ENCODE data around the gene PARD3B.

PARD3B gene

GRCh38 chr2:205556841-205557539, 1011.7 kb downstream of the PARD3B start:
- no peak for DNase-seq

DNA sequence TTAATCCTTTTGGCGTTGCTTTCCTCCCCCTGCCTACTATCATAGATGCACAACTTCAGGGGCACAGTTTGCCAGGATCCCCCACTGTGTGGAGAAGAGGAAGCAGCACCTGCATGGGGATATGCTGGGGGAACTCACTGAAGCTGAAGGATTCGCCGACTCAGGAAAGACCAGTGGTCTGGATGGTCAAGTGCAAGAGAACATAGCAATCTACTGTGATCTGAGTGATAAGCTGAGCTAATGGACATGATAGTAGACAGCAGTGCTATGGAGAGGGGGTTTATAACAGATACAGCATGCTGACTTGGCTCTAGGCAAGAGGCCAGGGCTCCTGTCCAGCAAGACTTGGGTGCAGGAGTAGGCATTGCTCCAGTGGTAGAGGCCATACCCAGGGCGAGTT, 1012.6 kb downstream of the PARD3B start:
- DNase-seq: no peak

DNA sequence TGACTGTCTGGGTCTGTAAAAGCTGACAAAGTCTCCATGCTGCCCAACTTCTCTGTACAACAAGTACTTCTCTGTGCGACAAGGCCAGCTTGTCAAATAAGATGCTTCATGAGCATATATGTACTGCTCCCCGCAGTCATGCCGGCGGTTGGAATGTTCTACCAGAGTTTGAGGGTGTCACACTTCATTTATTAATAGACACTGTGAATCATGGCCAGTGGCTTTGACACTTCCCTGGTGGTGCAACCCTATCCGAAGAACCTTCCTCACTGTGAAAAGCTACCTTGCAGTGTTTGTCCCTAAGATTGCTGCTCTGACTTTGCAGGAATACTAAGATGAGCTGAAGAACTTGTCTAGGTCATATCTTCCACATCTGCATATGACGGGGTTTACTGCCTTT, 1016.2 kb downstream of the PARD3B start:
- DNase-seq: no peak

DNA sequence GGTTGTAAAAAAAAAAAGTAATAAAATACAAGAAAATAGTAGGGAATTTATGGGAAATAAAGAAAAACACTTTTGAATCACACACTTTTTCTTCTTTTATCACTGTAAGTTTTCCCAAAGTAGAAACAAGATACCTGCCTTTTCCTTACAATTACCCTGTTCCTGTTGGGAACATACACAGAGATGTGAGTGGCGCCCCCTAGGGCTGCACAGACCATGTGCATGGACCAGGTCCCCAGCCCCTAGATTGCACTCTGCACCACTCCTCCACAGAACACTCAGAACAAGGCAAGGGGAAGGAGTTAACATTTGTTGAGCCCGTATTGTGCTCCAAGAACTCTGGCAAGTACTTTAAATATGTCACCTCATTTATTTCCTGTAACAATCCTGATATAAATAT, 1018.4 kb downstream of the PARD3B start:
- no peak for DNase-seq

GRCh38 chr2:205564346-205565141, 1019.3 kb downstream of the PARD3B start:
- no peak for DNase-seq

DNA sequence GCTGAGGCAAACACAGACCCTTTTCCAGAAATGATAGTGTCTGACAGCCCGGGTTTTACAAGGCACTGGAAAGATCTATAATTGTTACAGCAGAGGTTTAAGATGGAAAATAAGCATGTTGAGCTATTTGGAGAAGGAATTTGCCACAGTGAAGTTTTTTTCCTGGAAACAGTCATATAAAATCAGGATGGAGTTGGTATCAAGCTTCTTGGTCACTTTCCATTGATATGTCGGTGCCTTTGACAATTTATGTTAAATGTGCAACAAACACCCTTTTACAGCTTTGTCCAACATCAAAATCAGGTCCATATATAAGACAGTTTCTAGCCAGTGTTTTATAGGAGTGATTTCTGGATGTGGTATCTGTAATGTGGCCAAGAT, 1019.9 kb downstream of the PARD3B start:
- no peak for DNase-seq

DNA sequence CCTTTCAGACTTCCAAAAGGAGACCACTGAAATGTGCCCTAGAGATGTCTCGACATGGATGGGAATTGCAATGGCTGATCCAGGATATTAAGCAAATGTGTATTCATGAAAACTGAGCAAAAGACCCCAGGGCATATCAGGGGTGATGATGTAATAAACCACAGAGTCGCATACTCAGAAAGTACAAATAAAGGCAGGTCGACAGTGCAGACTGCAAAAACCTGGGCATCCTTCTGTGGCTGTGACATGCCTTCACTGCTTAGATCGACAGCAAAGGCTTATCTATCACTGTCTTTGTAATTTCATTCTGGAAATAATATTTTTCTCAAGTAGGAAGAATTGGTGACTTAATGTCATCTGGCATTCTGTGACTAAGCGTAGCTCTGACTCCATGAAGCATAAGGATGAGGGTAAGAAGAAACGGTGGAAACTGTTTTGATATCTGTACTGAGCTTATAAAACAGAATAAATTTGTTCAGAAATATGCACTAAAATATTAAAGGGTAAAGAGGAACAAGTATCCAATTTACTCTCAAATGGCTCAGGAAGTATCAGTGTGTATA, 1021.4 kb downstream of the PARD3B start:
- no peak for DNase-seq

- DNase-seq: no peak
These were observed 1023.3 kb downstream of the PARD3B start for GRCh38 chr2:205568620-205569019.

GRCh38 chr2:205570648-205571047, 1025.4 kb downstream of the PARD3B start:
- no peak for DNase-seq

DNA sequence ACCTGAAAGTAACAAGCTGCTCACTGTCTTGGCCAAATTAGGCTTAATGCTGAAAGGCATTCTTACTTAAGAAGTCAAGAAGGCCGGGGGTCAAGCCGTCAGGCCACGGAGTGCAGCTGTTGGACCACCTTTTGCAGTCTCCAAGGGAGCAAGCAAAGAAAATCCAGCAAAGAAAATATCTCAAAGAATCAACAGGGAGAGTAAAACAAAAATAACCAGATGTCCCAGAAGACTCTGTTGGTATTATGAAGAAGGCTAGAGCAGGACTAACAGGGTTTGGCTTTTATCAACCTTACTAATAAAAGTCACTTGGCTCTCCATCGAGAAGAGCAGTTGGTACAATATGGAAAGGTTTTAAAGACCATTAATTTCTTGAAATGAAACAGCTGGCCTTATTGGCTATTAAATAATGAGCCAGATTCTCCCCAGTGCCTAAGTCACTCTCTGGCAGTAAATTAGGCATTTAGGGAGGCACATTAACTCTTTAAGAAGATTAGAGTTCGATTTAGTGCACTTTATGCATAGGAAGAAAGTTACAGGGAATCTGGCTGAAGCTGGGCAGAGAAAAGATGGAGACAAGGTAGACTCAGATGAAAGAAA, 1026.2 kb downstream of the PARD3B start:
- no peak for DNase-seq

- DNase-seq: no peak
These were observed 1028.7 kb downstream of the PARD3B start for GRCh38 chr2:205574001-205574400.

DNA sequence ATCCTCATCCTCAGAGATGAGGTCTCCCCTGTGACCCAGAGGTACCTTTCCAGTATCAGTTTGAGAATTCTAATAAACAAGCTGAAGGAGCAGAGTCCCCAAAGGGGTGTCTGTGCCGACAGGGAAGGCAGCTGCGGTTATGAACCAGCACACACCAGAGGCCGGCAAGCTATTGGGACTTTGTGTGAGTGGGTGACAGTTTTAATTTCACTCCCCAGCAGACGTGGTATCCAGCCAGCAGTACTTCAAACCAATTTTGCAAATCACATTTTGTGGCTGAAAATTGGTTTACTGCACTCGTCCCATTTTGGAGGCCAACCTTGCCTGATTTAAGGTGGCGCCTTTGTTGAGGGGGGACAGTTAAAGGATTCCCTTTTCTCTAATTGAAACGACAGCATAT, 1034.1 kb downstream of the PARD3B start:
- DNase-seq: no peak

- no peak for DNase-seq
These were observed 1035.1 kb downstream of the PARD3B start for GRCh38 chr2:205580212-205580987.

DNA sequence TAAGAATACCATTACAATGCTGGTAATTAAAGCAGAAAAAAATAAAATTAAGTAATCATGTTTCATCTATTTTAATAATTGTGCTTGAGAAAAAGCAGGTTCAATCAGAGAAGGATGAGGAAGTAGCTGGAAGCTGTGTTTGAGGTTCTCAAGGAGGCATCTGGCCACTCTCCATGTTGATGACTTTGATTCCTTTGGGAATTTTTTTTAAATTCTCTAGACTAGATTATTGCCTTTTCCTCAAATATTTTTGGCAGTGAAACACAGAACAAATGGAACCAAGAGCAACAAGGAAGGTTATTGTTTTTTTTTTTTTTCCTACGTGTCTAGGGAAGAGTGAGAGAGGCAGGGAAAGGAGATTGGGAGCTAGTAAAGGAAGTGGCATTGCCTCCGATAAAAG, 1037.1 kb downstream of the PARD3B start:
- no peak for DNase-seq

DNA sequence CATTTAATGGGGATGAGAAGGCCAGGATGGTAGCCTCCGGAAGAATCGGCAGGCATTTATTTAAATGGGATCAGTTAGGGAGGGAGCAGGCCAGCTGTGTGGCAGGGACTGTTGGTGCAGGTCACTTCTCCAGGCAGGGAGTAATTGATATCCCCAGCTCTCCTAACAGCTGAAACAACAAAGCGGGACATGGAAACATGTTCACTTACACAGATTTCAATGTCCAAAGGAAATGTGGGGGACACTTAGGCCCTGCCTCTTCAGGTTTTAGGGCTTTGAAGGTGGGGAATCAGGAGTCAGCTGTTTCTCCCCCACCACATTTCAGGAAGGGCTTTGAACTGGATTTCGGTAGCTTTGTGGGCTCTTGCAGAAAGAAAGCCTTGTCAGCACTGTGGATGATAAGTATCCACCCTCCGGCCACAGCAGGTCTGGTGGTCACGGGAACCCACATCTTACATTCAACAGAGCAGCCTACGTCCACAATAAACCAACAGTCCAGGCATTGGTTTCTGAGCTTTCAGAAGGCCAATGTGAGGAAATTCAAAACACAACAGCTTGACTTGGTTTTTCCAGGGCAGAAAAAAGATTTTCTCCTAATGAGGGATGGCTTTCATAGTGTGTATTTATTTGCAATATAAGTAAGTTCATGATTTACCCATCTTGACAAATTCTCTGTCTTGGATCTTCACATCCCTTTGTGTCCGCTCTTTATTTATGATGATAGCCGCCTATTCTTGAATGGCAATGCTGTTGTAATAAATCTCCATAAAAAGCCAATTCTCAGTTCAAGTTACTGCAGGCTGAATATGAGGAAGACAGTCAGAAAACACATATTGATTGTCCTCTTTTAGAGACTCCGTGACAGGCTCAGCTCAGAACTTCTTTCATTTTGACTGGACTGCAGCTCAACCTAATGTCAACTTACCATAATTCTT, 1040.4 kb downstream of the PARD3B start:
- DNase-seq: peak; percentile 81

DNA sequence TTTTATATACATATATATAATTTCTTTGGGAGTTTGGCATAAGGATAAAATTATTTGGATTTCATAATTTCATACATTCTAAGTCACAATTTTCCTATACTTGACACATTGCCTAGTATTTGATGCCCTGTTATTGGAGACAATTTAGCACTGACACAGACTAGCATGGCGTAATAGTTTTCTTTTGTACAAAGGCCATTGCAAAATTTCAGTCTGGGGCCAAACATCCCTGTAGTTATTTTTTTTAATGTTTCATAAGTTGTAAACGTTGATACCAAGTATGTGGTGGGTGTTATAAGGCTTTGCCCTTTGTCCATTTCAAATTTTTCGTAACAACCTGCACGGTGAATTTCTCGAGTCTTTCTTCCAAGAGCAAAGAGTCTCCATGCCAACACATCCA, 1041.4 kb downstream of the PARD3B start:
- DNase-seq: no peak

GRCh38 chr2:205589479-205589878, 1044.2 kb downstream of the PARD3B start:
- DNase-seq: no peak

- no peak for DNase-seq
These were observed 1045.5 kb downstream of the PARD3B start for GRCh38 chr2:205590759-205591158.

- DNase-seq: no peak
These were observed 1048.6 kb downstream of the PARD3B start for GRCh38 chr2:205593891-205594290.

GRCh38 chr2:205596581-205596980, 1051.3 kb downstream of the PARD3B start:
- DNase-seq: no peak

DNA sequence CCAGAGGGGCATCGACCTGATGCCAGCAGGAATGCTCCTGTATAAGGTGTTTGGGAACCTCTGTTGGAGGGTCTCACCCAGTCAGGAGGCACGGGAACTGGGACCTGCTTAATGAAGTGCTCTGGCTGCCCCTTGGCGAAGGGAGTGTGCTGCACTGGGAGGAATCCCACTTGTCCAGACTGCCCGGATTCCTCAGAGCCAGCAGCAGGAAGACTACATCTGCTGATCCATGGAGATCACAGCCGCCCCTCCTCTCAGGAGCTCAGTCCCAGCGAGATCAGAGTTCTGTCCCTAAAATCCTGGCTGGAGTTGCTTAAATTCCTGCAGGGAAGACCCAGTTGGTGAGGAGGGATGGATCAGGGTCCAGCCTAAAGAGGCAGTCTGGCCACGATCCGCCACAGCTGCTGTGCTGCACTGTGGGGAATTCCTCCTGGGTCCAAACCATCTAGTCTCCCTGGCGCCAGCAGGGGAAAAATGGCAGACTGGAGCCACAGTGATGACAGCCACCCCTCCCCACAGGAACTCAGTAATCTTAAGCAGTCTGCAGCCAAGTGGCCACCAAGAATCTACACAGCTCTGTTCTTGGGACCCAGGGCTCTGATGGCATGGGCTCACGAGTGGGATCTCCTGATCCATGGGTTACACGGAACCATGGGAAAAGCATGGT, 1060.5 kb downstream of the PARD3B start:
- no peak for DNase-seq
